Esophagus muscularis mucosa (tissue), 4 donors: ENCODE data around the gene MSANTD1.

ENCODE experiments used
- EP300 ChIP-seq: sonication (generic); formaldehyde crosslinking; IDR thresholded peaks from one replicate; pipeline ENCODE4 v1.6.1; 2017; ENCODE audit warnings: antibody characterized with exemption
- POLR2A ChIP-seq: fragments of 450-650 bp; IDR thresholded peaks from one replicate; pipeline ENCODE4 v1.6.1; 2017; ENCODE audit warnings: antibody characterized with exemption, moderate library complexity, mild to moderate bottlenecking, low read depth
- POLR2AphosphoS5 ChIP-seq, 2 donors: sonication (generic); formaldehyde crosslinking; IDR thresholded peaks; one replicate each; pipeline ENCODE4 v1.6.1; 2017; ENCODE audit warnings: antibody characterized with exemption in 2 of 2
- TF ChIP-seq, protein P1 (sequence below), 3 experiments: fragments of 200-600 bp in 2 of 3; fragments of 450-650 bp in 1 of 3; sonication (generic) in 2 of 3; IDR thresholded peaks; one replicate each; pipeline ENCODE4 v1.5.1; 2017 to 2019; ENCODE audit warnings: antibody characterized with exemption in 3 of 3, mild to moderate bottlenecking in 2 of 3, moderate library complexity in 1 of 3

DNA sequence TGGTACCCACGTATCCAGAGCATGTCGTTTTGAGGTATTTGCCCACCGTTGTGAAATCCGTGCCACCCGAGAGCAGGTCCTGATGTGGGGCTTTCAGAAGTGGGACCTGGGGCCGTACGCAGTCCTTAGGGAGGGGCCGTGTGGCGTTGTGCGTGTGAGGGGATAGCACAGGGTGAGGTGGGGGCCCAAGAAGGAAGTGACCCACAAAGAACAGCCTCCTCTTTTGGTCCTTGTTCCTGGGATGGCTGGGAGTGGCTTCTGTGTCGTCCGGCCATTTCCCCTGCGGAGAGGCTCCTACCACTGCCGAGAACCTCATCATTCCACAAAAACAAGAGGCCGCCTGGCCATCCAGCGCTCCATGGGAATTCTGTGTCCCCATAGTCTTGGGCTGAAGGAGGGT lies 17.0 kb upstream of the MSANTD1 start:
- TF ChIP-seq POLR2A (no peak), EP300 (no peak), POLR2AphosphoS5 (IDR thresholded peaks at IDR 0.05) (no peak)
- TF ChIP-seq, protein P1, sequence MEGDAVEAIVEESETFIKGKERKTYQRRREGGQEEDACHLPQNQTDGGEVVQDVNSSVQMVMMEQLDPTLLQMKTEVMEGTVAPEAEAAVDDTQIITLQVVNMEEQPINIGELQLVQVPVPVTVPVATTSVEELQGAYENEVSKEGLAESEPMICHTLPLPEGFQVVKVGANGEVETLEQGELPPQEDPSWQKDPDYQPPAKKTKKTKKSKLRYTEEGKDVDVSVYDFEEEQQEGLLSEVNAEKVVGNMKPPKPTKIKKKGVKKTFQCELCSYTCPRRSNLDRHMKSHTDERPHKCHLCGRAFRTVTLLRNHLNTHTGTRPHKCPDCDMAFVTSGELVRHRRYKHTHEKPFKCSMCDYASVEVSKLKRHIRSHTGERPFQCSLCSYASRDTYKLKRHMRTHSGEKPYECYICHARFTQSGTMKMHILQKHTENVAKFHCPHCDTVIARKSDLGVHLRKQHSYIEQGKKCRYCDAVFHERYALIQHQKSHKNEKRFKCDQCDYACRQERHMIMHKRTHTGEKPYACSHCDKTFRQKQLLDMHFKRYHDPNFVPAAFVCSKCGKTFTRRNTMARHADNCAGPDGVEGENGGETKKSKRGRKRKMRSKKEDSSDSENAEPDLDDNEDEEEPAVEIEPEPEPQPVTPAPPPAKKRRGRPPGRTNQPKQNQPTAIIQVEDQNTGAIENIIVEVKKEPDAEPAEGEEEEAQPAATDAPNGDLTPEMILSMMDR (IDR thresholded peaks at IDR 0.05), result no peak
